Loucy (cell line): ENCODE data around the gene RNASE11.

Experiments used
- H2AFZ ChIP-seq: fragments of 200-600 bp; sonication (generic); 2 replicates; pipeline ENCODE4 v1.6.0; 2016; ENCODE audit warnings: antibody characterized with exemption, mild to moderate bottlenecking, low read length, moderate library complexity
- H3F3A ChIP-seq: fragments of 200-600 bp; 2 replicates; pipeline ENCODE4 v1.6.0; 2016; ENCODE audit warnings: antibody characterized with exemption, low read depth, mild to moderate bottlenecking
- H3K27me3 ChIP-seq: fragments of 200-600 bp; sonication (generic); 2 replicates; pipeline ENCODE4 v1.6.1; 2014; ENCODE audit warnings: low read length, mild to moderate bottlenecking; ENCODE audit not compliant: insufficient read depth, poor library complexity, severe bottlenecking
- H3K36me3 ChIP-seq: fragments of 200-600 bp; sonication (generic); 2 replicates; pipeline ENCODE4 v1.6.1; 2016; ENCODE audit warnings: low read length; ENCODE audit not compliant: insufficient read depth
- H3K4me1 ChIP-seq: fragments of 200-600 bp; sonication (generic); 2 replicates; pipeline ENCODE4 v1.5.1; 2014; ENCODE audit warnings: low read length, mild to moderate bottlenecking; ENCODE audit not compliant: insufficient read depth, poor library complexity, severe bottlenecking
- H3K4me2 ChIP-seq: fragments of 200-600 bp; sonication (generic); 2 replicates; pipeline ENCODE4 v1.6.0; 2014; ENCODE audit warnings: antibody characterized with exemption, low read length, low read depth, mild to moderate bottlenecking; ENCODE audit not compliant: poor library complexity, severe bottlenecking
- H3K4me3 ChIP-seq: fragments of 200-600 bp; sonication (generic); 2 replicates; pipeline ENCODE4 v1.5.1; 2014; ENCODE audit warnings: low read length, mild to moderate bottlenecking, mixed read lengths; ENCODE audit not compliant: poor library complexity, severe bottlenecking
- H3K79me2 ChIP-seq: fragments of 200-600 bp; sonication (generic); 2 replicates; pipeline ENCODE4 v1.6.1; 2014; ENCODE audit warnings: low read length; ENCODE audit not compliant: insufficient read depth
- H3K9ac ChIP-seq: fragments of 200-600 bp; sonication (generic); 2 replicates; pipeline ENCODE4 v1.6.0; 2014; ENCODE audit warnings: mild to moderate bottlenecking, low read depth, low read length, moderate library complexity; ENCODE audit not compliant: poor library complexity, severe bottlenecking
- H3K9me2 ChIP-seq: fragments of 200-600 bp; sonication (generic); replicated peaks from 2 replicates; pipeline ENCODE4 v1.6.1; 2016; ENCODE audit warnings: low read depth, low read length, mixed read lengths
- H3K9me3 ChIP-seq: fragments of 200-600 bp; sonication (generic); 2 replicates; pipeline ENCODE4 v1.6.1; 2014; ENCODE audit warnings: mild to moderate bottlenecking, antibody characterized with exemption, low read length, low read depth; ENCODE audit not compliant: insufficient read depth
- H4K20me1 ChIP-seq: fragments of 200-600 bp; sonication (generic); 2 replicates; pipeline ENCODE4 v1.6.0; 2014; ENCODE audit warnings: antibody characterized with exemption, low read length, mild to moderate bottlenecking; ENCODE audit not compliant: insufficient read depth, poor library complexity, severe bottlenecking
- EZH2phosphoT487 ChIP-seq: fragments of 200-600 bp; IDR thresholded peaks from 2 replicates; pipeline ENCODE4 v1.6.1; 2018; ENCODE audit warnings: antibody characterized with exemption, mild to moderate bottlenecking, moderate library complexity, borderline replicate concordance
- TF ChIP-seq, protein P1 (sequence below): fragments of 200-600 bp; sonication (generic); conservative IDR thresholded peaks from 2 replicates; pipeline ENCODE4 v1.5.1; 2014; ENCODE audit warnings: mild to moderate bottlenecking, antibody characterized with exemption, low read length

The RNASE11 gene

GRCh38 chr14:20557212-20557542 is 30.6 kb downstream of the RNASE11 start:
- Histone ChIP-seq H3K4me1 (no peaks in the 10 kb centered on the region), H2AFZ (no peak overlapping the region), H3K9me2 (no peaks in the 10 kb centered on the region), H3K4me2 (no peak overlapping the region), H3K4me3 (no peak overlapping the region), H3K9me3 (no peaks in the 10 kb centered on the region), H3K27me3 (no peaks in the 10 kb centered on the region), H3K36me3 (no peaks in the 10 kb centered on the region), H3F3A (no peaks in the 10 kb centered on the region), H4K20me1 (no peaks in the 10 kb centered on the region), H3K9ac (no peak overlapping the region), H3K79me2 (no peaks in the 10 kb centered on the region)
- TF ChIP-seq, protein P1, sequence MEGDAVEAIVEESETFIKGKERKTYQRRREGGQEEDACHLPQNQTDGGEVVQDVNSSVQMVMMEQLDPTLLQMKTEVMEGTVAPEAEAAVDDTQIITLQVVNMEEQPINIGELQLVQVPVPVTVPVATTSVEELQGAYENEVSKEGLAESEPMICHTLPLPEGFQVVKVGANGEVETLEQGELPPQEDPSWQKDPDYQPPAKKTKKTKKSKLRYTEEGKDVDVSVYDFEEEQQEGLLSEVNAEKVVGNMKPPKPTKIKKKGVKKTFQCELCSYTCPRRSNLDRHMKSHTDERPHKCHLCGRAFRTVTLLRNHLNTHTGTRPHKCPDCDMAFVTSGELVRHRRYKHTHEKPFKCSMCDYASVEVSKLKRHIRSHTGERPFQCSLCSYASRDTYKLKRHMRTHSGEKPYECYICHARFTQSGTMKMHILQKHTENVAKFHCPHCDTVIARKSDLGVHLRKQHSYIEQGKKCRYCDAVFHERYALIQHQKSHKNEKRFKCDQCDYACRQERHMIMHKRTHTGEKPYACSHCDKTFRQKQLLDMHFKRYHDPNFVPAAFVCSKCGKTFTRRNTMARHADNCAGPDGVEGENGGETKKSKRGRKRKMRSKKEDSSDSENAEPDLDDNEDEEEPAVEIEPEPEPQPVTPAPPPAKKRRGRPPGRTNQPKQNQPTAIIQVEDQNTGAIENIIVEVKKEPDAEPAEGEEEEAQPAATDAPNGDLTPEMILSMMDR = no peak
- no peak for TF ChIP-seq EZH2phosphoT487

DNA sequence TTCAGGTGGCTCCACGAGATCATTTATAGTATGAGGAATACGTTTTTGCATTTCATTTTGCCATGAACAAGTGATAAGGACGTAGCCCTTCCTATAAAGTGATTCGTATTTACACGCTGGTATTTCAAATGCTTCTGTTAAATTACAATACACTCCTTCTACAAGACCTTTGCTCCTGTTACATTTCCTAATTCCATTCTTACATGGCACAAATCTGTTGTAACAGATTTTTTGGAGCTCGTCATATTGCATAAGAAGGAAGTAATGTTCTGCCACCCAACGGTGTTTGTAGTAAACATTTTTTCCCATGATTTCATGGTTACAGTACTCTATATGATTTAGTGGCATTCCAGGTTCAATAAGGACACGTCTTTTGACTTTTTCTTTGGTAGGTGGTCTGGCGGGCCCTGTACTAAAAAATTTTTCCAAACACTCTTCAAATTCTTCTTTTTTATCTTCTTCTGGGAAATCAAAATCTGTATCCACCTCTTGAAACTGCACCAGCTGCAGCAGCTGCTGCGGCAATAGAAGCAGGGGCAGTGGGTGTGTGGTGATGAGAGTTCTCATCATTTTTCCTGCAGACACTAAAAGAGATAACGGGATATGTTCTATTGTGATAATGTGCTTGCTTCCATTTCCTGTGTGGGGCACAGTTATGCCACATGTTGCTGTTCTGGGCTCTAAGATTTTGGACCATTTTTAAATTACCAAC is 31.1 kb downstream of the RNASE11 start:
- H3K9ac ChIP-seq = no peak overlapping the region
- H3K36me3 ChIP-seq = no peaks in the 10 kb centered on the region
- no peaks in the 10 kb centered on the region for H3K79me2 ChIP-seq
- no peaks in the 10 kb centered on the region for H3K4me1 ChIP-seq
- H3K9me2 ChIP-seq = no peaks in the 10 kb centered on the region
- no peak overlapping the region for H3K4me2 ChIP-seq
- H3K27me3 ChIP-seq = no peaks in the 10 kb centered on the region
- TF ChIP-seq, protein P1 = no peak
- TF ChIP-seq EZH2phosphoT487 = no peak
- no peaks in the 10 kb centered on the region for H3F3A ChIP-seq
- H3K9me3 ChIP-seq = no peaks in the 10 kb centered on the region
- no peak overlapping the region for H2AFZ ChIP-seq
- no peak overlapping the region for H3K4me3 ChIP-seq
- no peaks in the 10 kb centered on the region for H4K20me1 ChIP-seq

DNA sequence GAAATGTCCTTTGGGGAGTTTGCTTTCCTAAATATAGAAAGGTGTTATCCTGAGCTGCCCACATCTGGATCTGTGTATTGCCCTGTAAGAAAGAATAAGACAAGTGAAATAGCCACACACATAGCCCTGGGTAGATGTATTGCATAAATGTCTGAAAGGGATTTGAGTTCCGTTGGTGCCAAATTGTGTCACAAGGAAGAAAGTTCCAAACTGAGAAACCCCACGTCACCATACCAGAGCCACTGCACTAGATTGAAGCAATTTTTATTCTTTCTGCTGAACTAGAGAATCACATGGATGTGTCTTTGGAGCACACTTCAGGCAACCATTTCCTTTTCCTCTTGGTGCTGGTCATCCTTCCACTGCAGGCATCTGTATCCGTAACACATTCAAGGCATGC is 32.0 kb downstream of the RNASE11 start:
- no peaks in the 10 kb centered on the region for H3K9me2 ChIP-seq
- no peaks in the 10 kb centered on the region for H3K4me1 ChIP-seq
- no peaks in the 10 kb centered on the region for H3F3A ChIP-seq
- no peaks in the 10 kb centered on the region for H3K79me2 ChIP-seq
- no peaks in the 10 kb centered on the region for H4K20me1 ChIP-seq
- H3K36me3 ChIP-seq = no peaks in the 10 kb centered on the region
- H3K9ac ChIP-seq = no peak overlapping the region
- H3K9me3 ChIP-seq = no peaks in the 10 kb centered on the region
- no peaks in the 10 kb centered on the region for H3K27me3 ChIP-seq
- no peak overlapping the region for H3K4me2 ChIP-seq
- no peak overlapping the region for H2AFZ ChIP-seq
- no peak for TF ChIP-seq EZH2phosphoT487
- TF ChIP-seq, protein P1 = no peak
- no peak overlapping the region for H3K4me3 ChIP-seq
